SU-DHL-6 (cell line): Measurements from ENCODE around the gene FAM53B.

ENCODE experiments used
- EZH2phosphoT487 ChIP-seq: fragments of 200-600 bp; sonication (generic), shearing (Covaris generic); conservative IDR thresholded peaks from 2 replicates; pipeline ENCODE4 v1.6.1; 2018; ENCODE audit warnings: mild to moderate bottlenecking, antibody characterized with exemption, low read length, moderate library complexity, mixed read lengths
- TF ChIP-seq, protein P1 (sequence below): fragments of 200-600 bp; sonication (generic); IDR thresholded peaks from one replicate; pipeline ENCODE4 v1.5.1; 2017; ENCODE audit warnings: antibody characterized with exemption, mild to moderate bottlenecking, low read length, moderate library complexity; ENCODE audit not compliant: insufficient read depth, poor library complexity, severe bottlenecking

DNA sequence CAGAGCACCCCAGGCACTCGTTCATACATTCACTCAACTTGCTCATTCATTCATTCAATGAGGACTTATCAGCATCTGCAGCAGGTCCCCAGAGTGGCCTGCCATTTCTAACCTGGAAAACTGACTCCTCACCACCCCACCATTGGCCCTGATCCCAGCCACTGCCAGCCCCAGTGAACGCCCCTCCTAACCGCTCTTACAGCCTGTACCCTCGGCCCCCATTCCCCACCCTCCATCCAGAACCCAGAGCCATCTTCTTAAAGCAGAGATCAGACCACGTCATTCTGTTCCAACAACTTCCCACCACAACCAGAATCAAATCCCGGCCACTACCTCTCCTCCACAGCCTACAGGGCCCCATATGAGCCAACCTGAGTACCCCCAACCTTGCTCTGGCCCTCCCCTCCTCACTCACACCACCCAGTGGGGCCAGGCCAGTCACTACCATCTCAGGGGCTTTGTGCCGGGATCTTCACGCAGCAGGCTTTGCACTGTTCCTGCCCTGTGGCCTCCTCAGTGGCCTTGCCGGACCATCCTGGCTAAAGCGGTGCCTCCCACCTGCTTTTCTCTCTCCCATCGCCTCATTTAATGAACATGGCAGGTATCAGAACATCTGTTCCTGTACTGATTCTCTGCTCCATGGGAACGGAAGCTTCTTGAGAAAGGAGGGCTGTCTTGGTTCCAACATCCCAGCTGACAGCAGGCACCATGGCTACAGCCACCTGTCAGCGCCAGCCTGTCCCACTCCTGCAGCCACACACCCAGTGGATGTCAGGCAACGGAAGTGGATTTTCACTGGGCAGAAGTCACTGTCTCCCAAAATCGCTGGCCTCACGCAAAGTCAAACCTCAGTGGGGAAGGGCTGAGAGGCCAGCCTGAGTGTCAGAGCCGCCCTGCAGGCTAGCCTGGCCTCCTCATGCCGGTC lies 45.4 kb downstream of the FAM53B start:
- TF ChIP-seq, protein P1, sequence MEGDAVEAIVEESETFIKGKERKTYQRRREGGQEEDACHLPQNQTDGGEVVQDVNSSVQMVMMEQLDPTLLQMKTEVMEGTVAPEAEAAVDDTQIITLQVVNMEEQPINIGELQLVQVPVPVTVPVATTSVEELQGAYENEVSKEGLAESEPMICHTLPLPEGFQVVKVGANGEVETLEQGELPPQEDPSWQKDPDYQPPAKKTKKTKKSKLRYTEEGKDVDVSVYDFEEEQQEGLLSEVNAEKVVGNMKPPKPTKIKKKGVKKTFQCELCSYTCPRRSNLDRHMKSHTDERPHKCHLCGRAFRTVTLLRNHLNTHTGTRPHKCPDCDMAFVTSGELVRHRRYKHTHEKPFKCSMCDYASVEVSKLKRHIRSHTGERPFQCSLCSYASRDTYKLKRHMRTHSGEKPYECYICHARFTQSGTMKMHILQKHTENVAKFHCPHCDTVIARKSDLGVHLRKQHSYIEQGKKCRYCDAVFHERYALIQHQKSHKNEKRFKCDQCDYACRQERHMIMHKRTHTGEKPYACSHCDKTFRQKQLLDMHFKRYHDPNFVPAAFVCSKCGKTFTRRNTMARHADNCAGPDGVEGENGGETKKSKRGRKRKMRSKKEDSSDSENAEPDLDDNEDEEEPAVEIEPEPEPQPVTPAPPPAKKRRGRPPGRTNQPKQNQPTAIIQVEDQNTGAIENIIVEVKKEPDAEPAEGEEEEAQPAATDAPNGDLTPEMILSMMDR: no peak
- no peak for TF ChIP-seq EZH2phosphoT487
